Measurements from ENCODE around the gene DUOXA2.
"Not testable (repeated sequence)": the region's sequence is repeated elsewhere in the genome, so short reads cannot be mapped to it uniquely, and the experiment has no call there.

The DUOXA2 gene

DNA sequence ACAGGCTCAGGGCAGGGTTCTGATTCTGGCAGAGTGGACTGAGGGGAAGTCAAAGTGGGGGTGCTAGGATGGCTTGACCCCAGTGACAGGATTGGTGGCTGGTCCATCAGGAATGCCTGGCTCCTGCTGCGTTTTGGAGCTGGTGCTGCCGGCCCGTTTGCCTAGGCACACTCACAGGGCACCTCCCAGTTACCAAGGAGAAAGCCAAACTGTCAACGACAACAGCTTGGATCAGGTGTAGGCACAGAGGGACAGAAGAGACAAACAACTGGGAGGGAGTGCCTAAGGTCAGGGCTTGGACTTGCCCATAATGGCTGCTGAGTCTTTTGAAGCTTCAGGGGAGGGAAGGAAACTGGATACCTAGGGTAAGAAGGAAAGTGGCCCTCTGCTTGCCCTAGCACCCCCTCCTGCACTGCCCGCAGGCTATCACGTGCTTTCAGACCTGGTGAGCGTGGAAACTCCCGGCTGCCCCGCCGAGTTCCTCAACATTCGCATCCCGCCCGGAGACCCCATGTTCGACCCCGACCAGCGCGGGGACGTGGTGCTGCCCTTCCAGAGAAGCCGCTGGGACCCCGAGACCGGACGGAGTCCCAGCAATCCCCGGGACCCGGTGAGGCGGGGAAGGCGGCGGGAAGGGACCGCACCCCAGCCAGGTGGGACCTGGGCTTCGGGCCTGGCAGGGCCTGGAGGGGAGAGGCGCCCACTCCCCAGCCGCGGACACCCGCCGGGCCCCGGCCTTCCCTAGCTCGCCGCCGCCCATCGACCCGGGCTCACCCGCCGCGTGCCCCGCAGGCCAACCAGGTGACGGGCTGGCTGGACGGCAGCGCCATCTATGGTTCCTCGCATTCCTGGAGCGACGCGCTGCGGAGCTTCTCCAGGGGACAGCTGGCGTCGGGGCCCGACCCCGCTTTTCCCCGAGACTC, 20.8 kb downstream of the DUOXA2 start:
- no peak for DNase-seq (ENCODE audit: low read depth in 2 of 2, low spot score in 1 of 2)

DNA sequence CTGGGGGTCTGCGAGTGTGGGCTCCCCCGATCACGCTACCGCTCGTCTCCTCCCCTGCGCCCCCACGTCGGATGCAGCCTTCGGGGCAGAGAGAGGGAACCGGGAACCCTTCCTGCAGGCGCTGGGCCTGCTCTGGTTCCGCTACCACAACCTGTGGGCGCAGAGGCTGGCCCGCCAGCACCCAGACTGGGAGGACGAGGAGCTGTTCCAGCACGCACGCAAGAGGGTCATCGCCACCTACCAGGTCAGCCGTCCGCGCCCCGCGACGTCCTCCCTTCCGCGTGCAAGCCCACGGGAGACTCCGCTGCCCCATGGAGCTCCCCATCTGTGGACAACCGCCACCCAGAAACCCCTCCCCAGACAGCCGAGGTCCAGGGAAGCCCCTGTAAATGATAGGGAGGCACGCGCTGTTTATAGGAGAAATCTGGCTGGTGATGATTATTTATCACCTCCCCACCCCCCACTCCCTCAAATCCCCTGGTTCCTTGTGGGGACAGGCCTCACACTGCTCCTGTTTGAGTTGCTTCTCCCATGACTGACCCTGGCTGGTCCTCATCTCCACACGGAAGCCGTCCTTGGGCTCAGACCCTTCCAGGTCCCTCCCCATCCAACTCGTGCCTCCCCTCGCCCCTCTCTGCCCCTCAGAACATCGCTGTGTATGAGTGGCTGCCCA, 21.7 kb downstream of the DUOXA2 start:
- DNase-seq (ENCODE audit: low read depth in 2 of 2, low spot score in 1 of 2), result not testable (repeated sequence)

- DNase-seq (ENCODE audit: low read depth in 2 of 2, low spot score in 1 of 2), result no peak
Observed at GRCh38 chr15:45136378-45136764, 22.2 kb downstream of the DUOXA2 start.

GRCh38 chr15:45137703-45138102, 23.6 kb downstream of the DUOXA2 start:
- DNase-seq (ENCODE audit: low read depth in 2 of 2, low spot score in 1 of 2), result no peak

- DNase-seq (ENCODE audit: low read depth in 2 of 2, low spot score in 1 of 2), result no peak
Observed at GRCh38 chr15:45138814-45139765, 25.0 kb downstream of the DUOXA2 start.

- no peak for DNase-seq (ENCODE audit: low read depth in 2 of 2, low spot score in 1 of 2)
Observed at GRCh38 chr15:45139770-45140169, 25.6 kb downstream of the DUOXA2 start.

DNA sequence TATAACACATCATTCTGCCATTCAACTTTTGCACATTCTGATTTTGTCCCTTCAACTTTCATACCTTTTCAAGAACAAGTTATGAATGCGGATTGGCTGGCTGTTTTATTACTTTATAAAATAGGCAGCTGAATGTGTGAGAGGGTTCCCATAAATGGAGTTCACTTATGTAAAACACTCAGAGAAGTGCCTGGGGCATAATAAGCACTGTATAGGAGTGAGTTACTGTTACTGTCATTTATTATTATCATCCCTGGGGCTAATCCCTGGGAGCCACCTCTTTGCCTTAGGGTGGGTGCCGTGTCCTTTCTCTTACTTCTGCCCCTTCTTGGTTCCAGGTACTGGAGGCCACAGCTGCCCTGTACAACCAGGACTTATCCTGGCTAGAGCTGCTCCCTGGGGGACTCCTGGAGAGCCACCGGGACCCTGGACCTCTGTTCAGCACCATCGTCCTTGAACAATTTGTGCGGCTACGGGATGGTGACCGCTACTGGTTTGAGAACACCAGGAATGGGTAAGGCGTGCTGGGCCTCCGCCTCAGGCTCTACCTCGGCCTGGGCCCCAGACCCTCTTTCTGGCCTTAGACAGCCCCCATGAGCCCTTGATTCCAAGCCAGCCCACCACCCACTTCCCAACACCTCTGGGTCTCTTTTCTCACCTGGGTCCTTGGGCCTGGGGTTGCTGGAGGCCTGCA, 26.6 kb downstream of the DUOXA2 start:
- no peak for DNase-seq (ENCODE audit: low read depth in 2 of 2, low spot score in 1 of 2)

- no peak for DNase-seq (ENCODE audit: low read depth in 2 of 2, low spot score in 1 of 2)
Observed at GRCh38 chr15:45141386-45141785, 27.3 kb downstream of the DUOXA2 start.

DNA sequence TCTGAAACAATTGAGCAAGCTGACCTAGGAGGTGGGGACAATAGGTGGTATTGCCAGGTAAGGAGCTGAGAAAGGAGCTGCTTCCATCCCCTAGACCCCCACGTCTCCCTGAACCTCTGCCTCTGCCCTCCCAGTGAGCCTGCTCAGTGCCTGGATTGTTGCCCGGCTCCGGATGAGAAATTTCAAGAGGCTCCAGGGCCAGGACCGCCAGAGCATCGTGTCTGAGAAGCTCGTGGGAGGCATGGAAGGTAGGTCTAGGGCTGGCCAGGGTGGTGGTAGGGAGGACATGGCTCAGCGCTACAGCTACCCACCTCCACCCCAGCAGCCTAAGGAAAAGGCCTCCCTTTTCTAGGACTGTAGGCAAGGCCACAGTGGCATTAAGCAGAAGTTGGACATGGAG, 28.9 kb downstream of the DUOXA2 start:
- DNase-seq (ENCODE audit: low read depth in 2 of 2, low spot score in 1 of 2), result no peak

- no peak for DNase-seq (ENCODE audit: low read depth in 2 of 2, low spot score in 1 of 2)
Observed at GRCh38 chr15:45143946-45144345, 29.8 kb downstream of the DUOXA2 start.

- no peak for DNase-seq (ENCODE audit: low read depth in 2 of 2, low spot score in 1 of 2)
Observed at GRCh38 chr15:45144775-45145174, 30.6 kb downstream of the DUOXA2 start.

GRCh38 chr15:45146405-45146804, 32.3 kb downstream of the DUOXA2 start:
- no peak for DNase-seq (ENCODE audit: low read depth in 2 of 2, low spot score in 1 of 2)

DNA sequence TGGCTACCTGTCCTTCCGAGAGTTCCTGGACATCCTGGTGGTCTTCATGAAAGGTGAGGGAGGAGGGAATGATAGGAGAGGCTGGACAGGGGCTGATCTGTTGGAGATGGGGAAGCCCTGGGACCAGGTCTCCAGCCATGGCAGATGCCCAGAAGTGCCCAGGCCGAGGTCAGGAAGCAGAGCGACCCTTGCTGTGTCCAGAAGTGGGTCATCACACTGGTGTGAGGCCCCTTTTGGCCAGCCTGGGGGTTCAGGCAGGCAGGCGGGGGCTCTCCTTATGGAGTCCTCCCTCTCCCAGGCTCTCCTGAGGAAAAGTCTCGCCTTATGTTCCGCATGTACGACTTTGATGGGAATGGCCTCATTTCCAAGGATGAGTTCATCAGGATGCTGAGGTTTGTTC, 33.5 kb downstream of the DUOXA2 start:
- DNase-seq (ENCODE audit: low read depth in 2 of 2, low spot score in 1 of 2), result no peak

- no peak for DNase-seq (ENCODE audit: low read depth in 2 of 2, low spot score in 1 of 2)
Observed at GRCh38 chr15:45148076-45149059, 34.2 kb downstream of the DUOXA2 start.

DNA sequence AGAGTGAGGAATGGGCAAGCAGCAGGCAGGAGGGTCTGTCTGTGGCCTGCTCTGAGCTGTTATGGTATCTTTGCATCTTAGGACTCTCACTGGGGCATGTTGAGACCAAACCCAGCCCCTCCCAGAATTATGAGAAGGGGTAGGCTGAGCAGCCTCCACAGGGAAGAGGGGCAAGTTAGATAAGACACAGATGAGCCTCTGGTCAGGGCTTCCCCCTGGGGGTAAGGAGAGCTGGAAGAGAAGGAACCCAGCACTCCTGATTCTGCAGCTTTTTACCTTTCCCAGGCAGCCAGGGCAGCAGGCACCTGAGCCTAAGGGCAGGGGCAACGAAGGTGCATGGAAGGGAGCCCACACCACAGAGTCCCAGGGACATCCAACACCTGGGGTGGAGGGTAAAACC, 34.9 kb downstream of the DUOXA2 start:
- DNase-seq (ENCODE audit: low read depth in 2 of 2, low spot score in 1 of 2), result no peak

- DNase-seq (ENCODE audit: low read depth in 2 of 2, low spot score in 1 of 2), result no peak
Observed at GRCh38 chr15:45150481-45150880, 36.4 kb downstream of the DUOXA2 start.

DNA sequence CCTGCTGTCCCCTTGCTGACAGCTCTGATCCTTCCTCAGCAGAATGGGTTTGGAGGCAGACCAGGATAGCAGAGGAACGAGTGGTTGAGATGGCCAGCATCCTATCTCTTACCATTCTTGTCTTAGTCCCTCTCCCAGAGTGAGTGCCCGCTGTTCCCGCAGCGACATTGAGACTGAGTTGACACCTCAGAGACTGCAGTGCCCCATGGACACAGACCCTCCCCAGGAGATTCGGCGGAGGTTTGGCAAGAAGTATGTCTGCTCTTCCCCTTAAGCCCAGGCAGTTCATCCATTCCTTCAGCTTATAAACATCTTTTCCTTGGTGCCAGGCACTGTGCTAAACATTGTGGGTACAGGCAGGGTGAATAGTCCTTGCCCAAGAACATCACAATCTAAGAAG, 36.9 kb downstream of the DUOXA2 start:
- no peak for DNase-seq (ENCODE audit: low read depth in 2 of 2, low spot score in 1 of 2)

GRCh38 chr15:45151998-45152828, 38.1 kb downstream of the DUOXA2 start:
- no peak for DNase-seq (ENCODE audit: low read depth in 2 of 2, low spot score in 1 of 2)

DNA sequence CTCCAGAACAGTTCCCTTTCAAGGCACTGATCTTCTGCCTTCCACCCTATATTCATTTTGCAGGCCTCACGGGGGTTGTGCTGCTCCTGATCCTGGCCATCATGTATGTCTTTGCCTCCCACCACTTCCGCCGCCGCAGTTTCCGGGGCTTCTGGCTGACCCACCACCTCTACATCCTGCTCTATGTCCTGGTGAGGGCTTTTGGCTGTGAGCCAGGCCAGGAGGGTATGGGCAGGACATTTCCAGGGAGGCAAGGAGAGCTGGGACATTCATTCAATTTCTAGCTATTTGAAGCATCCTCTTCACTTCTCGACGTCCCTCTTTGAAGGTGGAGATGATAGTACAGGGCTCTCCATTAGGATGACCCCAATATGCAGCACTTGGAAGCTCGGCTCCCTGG, 41.6 kb downstream of the DUOXA2 start:
- DNase-seq (ENCODE audit: low read depth in 2 of 2, low spot score in 1 of 2), result no peak
